Heart left ventricle (tissue), 13 donors: Measurements from ENCODE around the gene TRAF3.

Experiments
- CTCF ChIP-seq, 12 donors: fragments of 200-600 bp; sonication (generic) in 4 of 12; IDR thresholded peaks; one replicate each; pipeline versions ENCODE4 v1.5.0 to v1.8.0; 2018 to 2022; ENCODE audit warnings: antibody characterized with exemption in 12 of 12, mild to moderate bottlenecking in 5 of 12
- POLR2A ChIP-seq, 2 donors: fragments of 450-650 bp; IDR thresholded peaks; one replicate each; pipeline ENCODE4 v1.6.1; 2017; ENCODE audit warnings: antibody characterized with exemption in 2 of 2, mild to moderate bottlenecking in 2 of 2, moderate library complexity in 2 of 2
- donor health status: ischemic (EF 13 %, LVEDD 7.1; RV severe dilation, severe dysfunction).
- donor health status: DM: no; HTN: yes; CAD: no.
- donor health status: DM: no; HTN: no; CAD: no.
- donor health status: ischemic (EF 25% LVEDD 6.9; RV normal size, moderate dysfunction).
- donor health status: ischemic (EF 25% LVEDD 5.7; RV mildly dilated, moderate dysfunction).
- donor health status: ischemic (EF 35%, LVEDD 5.7; RV mildly dilated, moderate dysfunction).
- donor health status: nonischemic (EF 11% LVEDD 7.7; RV severe dilation, severe dysfunction).
- donor health status: DM: yes; HTN: yes; CAD: no.
- donor health status: PGD.
- donor health status: ischemic (EF 29% LVEDD 5.4; RV normal size, mild dysfunction).
- donor health status: nonischemic (EF 23%, LVEDD 6.1; RV moderate dilation, normal function).

GRCh38 chr14:102935756-102936155 lies 158.5 kb downstream of the TRAF3 start:
- TF ChIP-seq POLR2A (IDR thresholded peaks at IDR 0.05) (no peak), CTCF (IDR thresholded peaks at IDR 0.05) (no peak)
